ENCODE data around the gene ZSCAN10. TPM values are rescaled to one million over a fixed set of nuclear protein-coding genes. Genes with fewer than 3 reads are reported as not detected.

ZSCAN10 gene
- total and polyA plus RNA-seq, 2 of the 13 experiments (the other 11 are each of a cell fraction or from before 2014, with no cell fraction given), result not detected

DNA sequence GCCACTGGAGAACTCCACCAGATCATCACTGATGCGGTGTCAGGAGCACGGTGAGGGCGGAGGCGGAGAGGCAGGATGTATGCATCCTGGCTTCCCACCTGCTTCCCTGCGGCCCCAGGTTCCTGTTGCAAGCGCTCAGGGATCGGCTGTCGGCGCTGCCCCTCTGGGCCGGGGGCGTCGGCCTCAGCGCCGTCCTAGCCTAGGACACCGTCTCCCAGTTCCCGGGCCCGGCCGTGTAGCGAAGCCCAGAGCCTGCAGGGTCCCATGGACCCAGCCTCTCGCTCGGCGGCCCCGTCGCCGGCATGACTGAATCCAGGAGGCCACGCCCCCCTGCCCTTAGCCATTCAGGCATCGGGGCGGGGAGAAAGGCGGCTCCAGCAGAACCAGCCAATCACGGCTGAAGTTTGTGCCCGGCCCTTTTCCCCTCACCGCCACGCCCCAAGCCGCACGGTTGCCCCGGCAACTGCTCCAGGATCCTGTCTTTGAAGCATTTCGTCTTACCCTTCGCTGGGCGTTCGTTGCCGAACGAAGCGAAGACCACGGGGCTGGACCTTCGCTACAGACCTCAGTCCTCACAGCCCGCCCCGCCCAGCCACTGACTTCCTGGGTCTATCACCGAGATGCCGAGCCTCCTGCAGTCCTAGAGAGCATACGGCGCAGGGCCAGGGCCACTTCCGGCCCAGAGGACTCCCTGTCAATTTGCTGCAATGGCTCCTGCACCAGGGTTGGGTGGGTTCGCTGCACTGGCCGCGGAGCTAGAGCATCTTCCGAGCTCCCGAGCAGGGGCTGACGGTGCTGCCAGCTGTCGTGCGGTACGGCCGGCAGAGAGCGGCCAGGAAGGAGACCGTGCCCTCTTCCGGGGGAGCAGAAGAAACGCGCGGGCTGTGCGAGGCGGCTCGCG, 25.1 kb upstream of the ZSCAN10 start (continued):
- TF ChIP-seq, protein P1, sequence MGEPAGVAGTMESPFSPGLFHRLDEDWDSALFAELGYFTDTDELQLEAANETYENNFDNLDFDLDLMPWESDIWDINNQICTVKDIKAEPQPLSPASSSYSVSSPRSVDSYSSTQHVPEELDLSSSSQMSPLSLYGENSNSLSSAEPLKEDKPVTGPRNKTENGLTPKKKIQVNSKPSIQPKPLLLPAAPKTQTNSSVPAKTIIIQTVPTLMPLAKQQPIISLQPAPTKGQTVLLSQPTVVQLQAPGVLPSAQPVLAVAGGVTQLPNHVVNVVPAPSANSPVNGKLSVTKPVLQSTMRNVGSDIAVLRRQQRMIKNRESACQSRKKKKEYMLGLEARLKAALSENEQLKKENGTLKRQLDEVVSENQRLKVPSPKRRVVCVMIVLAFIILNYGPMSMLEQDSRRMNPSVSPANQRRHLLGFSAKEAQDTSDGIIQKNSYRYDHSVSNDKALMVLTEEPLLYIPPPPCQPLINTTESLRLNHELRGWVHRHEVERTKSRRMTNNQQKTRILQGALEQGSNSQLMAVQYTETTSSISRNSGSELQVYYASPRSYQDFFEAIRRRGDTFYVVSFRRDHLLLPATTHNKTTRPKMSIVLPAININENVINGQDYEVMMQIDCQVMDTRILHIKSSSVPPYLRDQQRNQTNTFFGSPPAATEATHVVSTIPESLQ (CRISPR knock-in tag; conservative IDR thresholded peaks at IDR 0.05), result no peak
- TF ChIP-seq CREM (IDR thresholded peaks at IDR 0.05) (no peak), CREM (CRISPR knock-in tag; IDR thresholded peaks at IDR 0.05) (no peak), ZNF143 (CRISPR knock-in tag; IDR thresholded peaks at IDR 0.05) (no peak), ZHX2 (IDR thresholded peaks at IDR 0.05; ENCODE audit: low read depth) (0 out of 2 replicates have a peak, but pooled peaks have one; percentile 12), ZHX2 (CRISPR knock-in tag; IDR thresholded peaks at IDR 0.05; ENCODE audit: borderline replicate concordance) (no peak), ZNF230 (CRISPR knock-in tag; IDR thresholded peaks at IDR 0.05) (no peak), ZNF567 (CRISPR knock-in tag; IDR thresholded peaks at IDR 0.05; ENCODE audit: borderline replicate concordance) (no peak), SMARCE1 (IDR thresholded peaks at IDR 0.05; ENCODE audit: borderline replicate concordance) (no peak), KDM6A (CRISPR knock-in tag; IDR thresholded peaks at IDR 0.05; ENCODE audit: low read depth) (no peak), KLF11 (CRISPR knock-in tag; IDR thresholded peaks at IDR 0.05) (peak; percentile 92), ZNF121 (CRISPR knock-in tag; IDR thresholded peaks at IDR 0.05) (peak; percentile 61; the same call in 1 of the 2 replicates), CEBPB (IDR thresholded peaks at IDR 0.05; ENCODE audit: borderline replicate concordance, low read depth, low read length) (no peak), SMYD3 (CRISPR knock-in tag; IDR thresholded peaks at IDR 0.05) (no peak), TIGD3 (CRISPR knock-in tag; IDR thresholded peaks at IDR 0.05; ENCODE audit: borderline replicate concordance) (no peak), ZBTB7A (CRISPR knock-in tag; IDR thresholded peaks at IDR 0.05) (no peak), MEF2D (CRISPR knock-in tag; IDR thresholded peaks at IDR 0.05) (0 out of 2 replicates have a peak, but pooled peaks have one; percentile 72)
- TF ChIP-seq, protein P2, sequence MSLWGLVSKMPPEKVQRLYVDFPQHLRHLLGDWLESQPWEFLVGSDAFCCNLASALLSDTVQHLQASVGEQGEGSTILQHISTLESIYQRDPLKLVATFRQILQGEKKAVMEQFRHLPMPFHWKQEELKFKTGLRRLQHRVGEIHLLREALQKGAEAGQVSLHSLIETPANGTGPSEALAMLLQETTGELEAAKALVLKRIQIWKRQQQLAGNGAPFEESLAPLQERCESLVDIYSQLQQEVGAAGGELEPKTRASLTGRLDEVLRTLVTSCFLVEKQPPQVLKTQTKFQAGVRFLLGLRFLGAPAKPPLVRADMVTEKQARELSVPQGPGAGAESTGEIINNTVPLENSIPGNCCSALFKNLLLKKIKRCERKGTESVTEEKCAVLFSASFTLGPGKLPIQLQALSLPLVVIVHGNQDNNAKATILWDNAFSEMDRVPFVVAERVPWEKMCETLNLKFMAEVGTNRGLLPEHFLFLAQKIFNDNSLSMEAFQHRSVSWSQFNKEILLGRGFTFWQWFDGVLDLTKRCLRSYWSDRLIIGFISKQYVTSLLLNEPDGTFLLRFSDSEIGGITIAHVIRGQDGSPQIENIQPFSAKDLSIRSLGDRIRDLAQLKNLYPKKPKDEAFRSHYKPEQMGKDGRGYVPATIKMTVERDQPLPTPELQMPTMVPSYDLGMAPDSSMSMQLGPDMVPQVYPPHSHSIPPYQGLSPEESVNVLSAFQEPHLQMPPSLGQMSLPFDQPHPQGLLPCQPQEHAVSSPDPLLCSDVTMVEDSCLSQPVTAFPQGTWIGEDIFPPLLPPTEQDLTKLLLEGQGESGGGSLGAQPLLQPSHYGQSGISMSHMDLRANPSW (CRISPR knock-in tag; IDR thresholded peaks at IDR 0.05; ENCODE audit: borderline replicate concordance), result no peak
